Cardiac muscle cell (in vitro differentiated cells and primary cell): ENCODE measurements around the gene PYGB. TPM values are rescaled to one million over a fixed set of nuclear protein-coding genes. Genes with fewer than 3 reads are reported as not detected.

Experiments
- DNase-seq, 2 donors: peaks; one replicate each; pipeline versions ENCODE4 v3.0.0 to v3.0.0-alpha.2; 2010 to 2017; ENCODE audit warnings: low read depth in 1 of 2, low spot score in 1 of 2
- H3K27ac ChIP-seq: fragments of 200-600 bp; sonication (generic); 2 replicates; pipeline ENCODE4 v1.5.1; 2016
- H3K27me3 ChIP-seq: fragments of 200-600 bp; sonication (generic); 2 replicates; pipeline ENCODE4 v1.6.0; 2016; ENCODE audit warnings: control low read depth
- H3K36me3 ChIP-seq: fragments of 200-600 bp; sonication (generic); 2 replicates; pipeline ENCODE4 v1.5.1; 2016; ENCODE audit warnings: control low read depth
- H3K4me1 ChIP-seq: fragments of 200-600 bp; sonication (generic); 2 replicates; pipeline ENCODE4 v1.8.1; 2017; ENCODE audit warnings: low read depth, mild to moderate bottlenecking, mixed run types
- H3K4me3 ChIP-seq: fragments of 200-600 bp; sonication (generic); 2 replicates; pipeline ENCODE4 v1.5.1; 2016; ENCODE audit warnings: mild to moderate bottlenecking
- H3K9me3 ChIP-seq: fragments of 200-600 bp; sonication (generic); 2 replicates; pipeline ENCODE4 v1.5.1; 2017; ENCODE audit warnings: low read depth, mild to moderate bottlenecking, control low read depth
- CTCF ChIP-seq: IDR thresholded peaks from 2 replicates; pipeline ENCODE4 v1.5.1; 2012; ENCODE audit warnings: low read depth, mild to moderate bottlenecking, low read length
- polyA plus RNA-seq: library from polyadenylated mRNA; unstranded; fragments of >200 nt; fragmentation: Nextera tagmentation; extraction: Ambion mirVana; gene quantifications from 2 replicates; pipeline ENCODE4 v1.2.1, GENCODE V29; 2016
- total RNA-seq: library from RNA; depleted of rRNA; stranded (reverse); fragments of >200 nt; gene quantifications from 2 replicates; pipeline ENCODE4 v1.2.3, GENCODE V29; 2016

PYGB gene
- total and polyA plus RNA-seq, 2 experiments from 2014 or later: 192 to 243 TPM

GRCh38 chr20:25207960-25208534, 39.8 kb upstream of the PYGB start:
- no peaks in the 10 kb centered on the region for H3K27me3 ChIP-seq
- H3K4me3 ChIP-seq: no peak overlapping the region
- no peak for DNase-seq
- no peak overlapping the region for H3K27ac ChIP-seq
- H3K9me3 ChIP-seq: no peaks in the 10 kb centered on the region
- no peaks in the 10 kb centered on the region for H3K4me1 ChIP-seq
- TF ChIP-seq CTCF: no peak
- peaks cover 8% of the 10 kb centered on the region for H3K36me3 ChIP-seq

GRCh38 chr20:25209400-25209799, 38.5 kb upstream of the PYGB start:
- no peak overlapping the region for H3K4me3 ChIP-seq
- no peaks in the 10 kb centered on the region for H3K27me3 ChIP-seq
- no peak overlapping the region for H3K27ac ChIP-seq
- no peaks in the 10 kb centered on the region for H3K9me3 ChIP-seq
- no peak for DNase-seq
- TF ChIP-seq CTCF: no peak
- H3K36me3 ChIP-seq: peaks cover 14% of the 10 kb centered on the region
- no peaks in the 10 kb centered on the region for H3K4me1 ChIP-seq

- TF ChIP-seq CTCF: no peak
- Histone ChIP-seq H3K36me3 (peaks cover 14% of the 10 kb centered on the region), H3K27ac (no peak overlapping the region), H3K27me3 (no peaks in the 10 kb centered on the region), H3K4me3 (no peak overlapping the region), H3K9me3 (no peaks in the 10 kb centered on the region), H3K4me1 (no peaks in the 10 kb centered on the region)
- no peak for DNase-seq
Measured at GRCh38 chr20:25209911-25210310, 38.0 kb upstream of the PYGB start.

GRCh38 chr20:25211273-25211672, 36.6 kb upstream of the PYGB start:
- no peak for TF ChIP-seq CTCF
- Histone ChIP-seq H3K27ac (no peak overlapping the region), H3K4me3 (no peak overlapping the region), H3K4me1 (no peaks in the 10 kb centered on the region), H3K9me3 (no peaks in the 10 kb centered on the region), H3K36me3 (peaks cover 22% of the 10 kb centered on the region), H3K27me3 (no peaks in the 10 kb centered on the region)
- no peak for DNase-seq

- Histone ChIP-seq H3K9me3 (no peaks in the 10 kb centered on the region), H3K36me3 (peaks cover 28% of the 10 kb centered on the region), H3K4me1 (no peaks in the 10 kb centered on the region), H3K27ac (no peak overlapping the region), H3K27me3 (no peaks in the 10 kb centered on the region), H3K4me3 (no peak overlapping the region)
- no peak for TF ChIP-seq CTCF
- DNase-seq: no peak
Measured at GRCh38 chr20:25212242-25212641, 35.6 kb upstream of the PYGB start.
